K562 (cell line): ENCODE data around the gene SYT3. TPM values are rescaled to one million over a fixed set of nuclear protein-coding genes. Genes with fewer than 3 reads are reported as not detected.

Experiments used
- ATAC-seq: fragments of 200-7000 bp; cut with Tn5 transposase; 3 replicates; pipeline ENCODE4 v1.9.1; 2020; ENCODE audit warnings: moderate library complexity
- Bru-seq: library from RNA; stranded (reverse); fragments of 400-500 nt; gene quantifications from one replicate; lab custom pipeline; 2021; lab: Mats Ljungman, UMichigan
- BruChase-seq, 2 experiments: library from RNA; stranded (reverse); fragments of 400-500 nt; gene quantifications; one replicate each; lab custom pipeline; 2021; lab: Mats Ljungman, UMichigan
- BruUV-seq: library from RNA; stranded (reverse); fragments of 400-500 nt; replicated peaks from 2 replicates; lab custom pipeline; 2021; lab: Mats Ljungman, UMichigan
- CTCF ChIA-PET: fragments of 300-600 bp; formaldehyde crosslinking; extraction: SDS; loops from one replicate; lab custom pipeline; 2021; ENCODE audit warnings: low intra/inter-chr PET ratio; lab: Yijun Ruan, JAX
- POLR2A ChIA-PET: fragments of 300-600, 350-650 bp; sonication (Branson Sonifier 250); formaldehyde crosslinking; extraction: SDS; loops from one replicate; lab custom pipeline; 2021; ENCODE audit warnings: antibody characterized with exemption, inconsistent platforms; lab: Yijun Ruan, JAX
- DNase-seq, 4 experiments: peaks; one replicate each; pipeline versions ENCODE4 v3.0.0 to v3.0.0-alpha.2; 2011 to 2018; ENCODE audit warnings: low spot score in 3 of 4, mixed read lengths in 3 of 4; ENCODE audit errors: extremely low read depth in 1 of 4
- FAIRE-seq: peaks from 2 replicates; lab custom pipeline; 2011; peaks lifted over from hg19 to GRCh38; lab: Jason Lieb, UNC
- H2AFZ ChIP-seq: 2 replicates; pipeline ENCODE4 v1.6.0; 2011; ENCODE audit warnings: low read depth, low read length, control low read depth, inconsistent platforms
- H3K27ac ChIP-seq: fragments of 200-600 bp; 3 replicates; pipeline ENCODE4 v1.8.0; 2011; ENCODE audit warnings: low read depth, mild to moderate bottlenecking, control low read depth, inconsistent platforms, low read length, moderate library complexity, mixed read lengths; ENCODE audit errors: extremely low read depth
- H3K27me3 ChIP-seq, 2 experiments: fragments of 300-600 bp in 1 of 2; 2 replicates in 1 of 2; 3 replicates in 1 of 2; pipeline versions ENCODE4 v1.6.0 to v1.8.0; 2011; ENCODE audit warnings: inconsistent platforms in 2 of 2, low read length in 2 of 2, mild to moderate bottlenecking in 1 of 2, mixed read lengths in 1 of 2, moderate library complexity in 1 of 2; ENCODE audit not compliant: control insufficient read depth in 2 of 2, insufficient read depth in 2 of 2
- H3K36me3 ChIP-seq: fragments of 300-600 bp; 3 replicates; pipeline ENCODE4 v1.8.0; 2011; ENCODE audit warnings: mild to moderate bottlenecking, low read length, inconsistent platforms; ENCODE audit not compliant: control insufficient read depth, insufficient read depth
- H3K4me1 ChIP-seq, 2 experiments: fragments of 200-600 bp in 1 of 2; replicated peaks in 1 of 2; 2 replicates in 1 of 2; 3 replicates in 1 of 2; pipeline versions ENCODE4 v1.5.1 to v1.8.0; 2011; ENCODE audit warnings: inconsistent platforms in 2 of 2, low read length in 2 of 2, mild to moderate bottlenecking in 1 of 2, mixed read lengths in 1 of 2, moderate library complexity in 1 of 2; ENCODE audit not compliant: control insufficient read depth in 2 of 2, insufficient read depth in 2 of 2
- H3K4me2 ChIP-seq: 2 replicates; pipeline ENCODE4 v1.6.1; 2011; ENCODE audit warnings: low read length, control low read depth, inconsistent platforms, mixed read lengths; ENCODE audit not compliant: insufficient read depth
- H3K4me3 ChIP-seq: fragments of 200-600 bp; sonication (generic), shearing (Covaris generic); 2 replicates; pipeline ENCODE4 v1.5.1; 2016; ENCODE audit warnings: control low read depth, inconsistent platforms
- H3K79me2 ChIP-seq: fragments of 200-600 bp; 3 replicates; pipeline ENCODE4 v1.8.0; 2011; ENCODE audit warnings: low read length, inconsistent platforms; ENCODE audit not compliant: control insufficient read depth, insufficient read depth
- H3K9ac ChIP-seq, 2 experiments: 2 replicates each; pipeline versions ENCODE4 v1.6.0 to v1.6.1; 2011; ENCODE audit warnings: low read depth in 2 of 2, low read length in 2 of 2, control low read depth in 1 of 2, inconsistent platforms in 1 of 2, mild to moderate bottlenecking in 1 of 2, mixed read lengths in 1 of 2; ENCODE audit not compliant: insufficient read depth in 1 of 2
- H3K9me1 ChIP-seq: one replicate; pipeline ENCODE4 v1.6.0; 2011; ENCODE audit warnings: inconsistent platforms, mild to moderate bottlenecking, low read length, moderate library complexity; ENCODE audit not compliant: control insufficient read depth, insufficient read depth
- H3K9me3 ChIP-seq: replicated peaks from 2 replicates; pipeline ENCODE4 v1.5.1; 2011; ENCODE audit warnings: low read depth, low read length, inconsistent platforms; ENCODE audit not compliant: control insufficient read depth, insufficient read depth
- H4K20me1 ChIP-seq: replicated peaks from 2 replicates; pipeline ENCODE4 v1.6.1; 2011; ENCODE audit warnings: low read length, inconsistent platforms, mixed read lengths; ENCODE audit not compliant: control insufficient read depth, insufficient read depth
- ARNT ChIP-seq, 2 experiments: fragments of 450-650 bp; IDR thresholded peaks; 2 replicates each; pipeline ENCODE4 v1.6.1; 2016; ENCODE audit warnings: mild to moderate bottlenecking in 1 of 2
- POLR3G ChIP-seq: IDR thresholded peaks from 2 replicates; pipeline ENCODE4 v1.6.1; 2011; ENCODE audit not compliant: insufficient read length, insufficient replicate concordance; ENCODE audit errors: extremely low read depth
- YBX1 ChIP-seq: fragments of 450-650 bp; IDR thresholded peaks from 2 replicates; pipeline ENCODE4 v1.7.1; 2016; ENCODE audit warnings: mild to moderate bottlenecking
- ZBTB1 ChIP-seq: sonication (generic); formaldehyde crosslinking; IDR thresholded peaks from 2 replicates; pipeline ENCODE4 v1.8.1; 2023; ENCODE audit warnings: missing genetic modification reagents, low read depth, mild to moderate bottlenecking, borderline replicate concordance
- ZC3H11A ChIP-seq: IDR thresholded peaks from 2 replicates; pipeline ENCODE4 v1.6.1; 2012; ENCODE audit warnings: low read depth, low read length, improper control_type of control experiment
- ZNF121 ChIP-seq: sonication (generic); formaldehyde crosslinking; conservative IDR thresholded peaks from 2 replicates; pipeline ENCODE4 v1.8.0; 2022; ENCODE audit warnings: missing genetic modification reagents
- ZNF644 ChIP-seq: fragments of 200-800 bp; sonication (Bioruptor generic); IDR thresholded peaks from 2 replicates; pipeline ENCODE4 v1.6.1; 2016; ENCODE audit warnings: low read depth, missing genetic modification characterization, missing compliant biosample characterization
- WGBS: fragments of 100-300 bp; shearing (Covaris generic); methylation state at CpG from one replicate; pipeline ENCODE4 v1.1.6; 2016; ENCODE audit warnings: low coverage, mixed read lengths; ENCODE audit not compliant: insufficient coverage; ENCODE audit errors: missing lambda C conversion rate; 5-methylcytosine and 5-hydroxymethylcytosine counted together
- in situ Hi-C: fragments of 300-500 bp; cut with MboI; formaldehyde crosslinking; loops from 4 replicates; pipeline ENCODE4 v1.15.0; 2018; ENCODE audit warnings: inconsistent platforms, mixed read lengths
- intact Hi-C: fragments of 100-400 bp; cut with micrococcal nuclease; formaldehyde crosslinking; loops from 2 replicates; pipeline ENCODE4 v1.14.2; 2022
- long read RNA-seq, 3 experiments: library from polyadenylated mRNA in 2 of 3; library from RNA in 1 of 3; unstranded in 2 of 3; stranded (forward) in 1 of 3; transcript quantifications; one replicate each; pipeline ENCODE4 v2.0.0, GENCODE V29; 2019 to 2022
- polyA minus RNA-seq, 3 experiments: library from RNA; depleted of rRNA, polyadenylated mRNA; stranded (reverse); fragments of >200 nt; gene quantifications; 2 replicates each; pipeline ENCODE4 v1.2.3, GENCODE V29; 2011
- polyA plus RNA-seq, 8 experiments: library from polyadenylated mRNA; depleted of rRNA in 4 of 8; stranded (reverse) in 5 of 8; unstranded in 3 of 8; fragments of >200 nt; fragmentation: Nextera tagmentation in 2 of 8; fragmentation: Illumina TruSeq in 1 of 8; extraction: Ambion mirVana in 2 of 8; extraction: Trizol in 1 of 8; gene quantifications; 2 replicates each; pipeline versions ENCODE4 v1.2.1 to v1.2.3, GENCODE V29; 2011 to 2014; ENCODE audit warnings: inconsistent platforms in 1 of 8, missing spikeins in 1 of 8
- total RNA-seq, 7 experiments: library from RNA; depleted of rRNA in 6 of 7; stranded (reverse); fragments of >200 nt in 6 of 7; fragmentation: Illumina TruSeq in 2 of 7; extraction: Trizol in 2 of 7; gene quantifications; 2 replicates each; pipeline versions ENCODE4 v1.2.1 to v1.2.3, GENCODE V29; 2011 to 2021; ENCODE audit warnings: low replicate concordance in 1 of 7
- TF ChIP-seq, protein P1 (sequence below), 2 experiments: fragments of 450-650 bp; conservative IDR thresholded peaks; 2 replicates each; pipeline ENCODE4 v1.6.1; 2017; ENCODE audit warnings: mild to moderate bottlenecking in 2 of 2, moderate library complexity in 2 of 2
- TF ChIP-seq, protein P2 (sequence below), 3 experiments: IDR thresholded peaks in 2 of 3; conservative IDR thresholded peaks in 1 of 3; 2 replicates each; pipeline ENCODE4 v1.5.1; 2011 to 2012; ENCODE audit warnings: low read length in 3 of 3, mild to moderate bottlenecking in 3 of 3, control low read depth in 2 of 3, improper control_type of control experiment in 1 of 3, inconsistent platforms in 1 of 3, low read depth in 1 of 3, mixed read lengths in 1 of 3, moderate library complexity in 1 of 3; ENCODE audit not compliant: insufficient read depth in 2 of 3

SYT3 gene, protein sequence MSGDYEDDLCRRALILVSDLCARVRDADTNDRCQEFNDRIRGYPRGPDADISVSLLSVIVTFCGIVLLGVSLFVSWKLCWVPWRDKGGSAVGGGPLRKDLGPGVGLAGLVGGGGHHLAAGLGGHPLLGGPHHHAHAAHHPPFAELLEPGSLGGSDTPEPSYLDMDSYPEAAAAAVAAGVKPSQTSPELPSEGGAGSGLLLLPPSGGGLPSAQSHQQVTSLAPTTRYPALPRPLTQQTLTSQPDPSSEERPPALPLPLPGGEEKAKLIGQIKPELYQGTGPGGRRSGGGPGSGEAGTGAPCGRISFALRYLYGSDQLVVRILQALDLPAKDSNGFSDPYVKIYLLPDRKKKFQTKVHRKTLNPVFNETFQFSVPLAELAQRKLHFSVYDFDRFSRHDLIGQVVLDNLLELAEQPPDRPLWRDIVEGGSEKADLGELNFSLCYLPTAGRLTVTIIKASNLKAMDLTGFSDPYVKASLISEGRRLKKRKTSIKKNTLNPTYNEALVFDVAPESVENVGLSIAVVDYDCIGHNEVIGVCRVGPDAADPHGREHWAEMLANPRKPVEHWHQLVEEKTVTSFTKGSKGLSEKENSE
- 1.5 and 2.4 TPM in 2 replicates for total RNA-seq (2011; cell fraction: chromatin; rRNA removed; ENCODE audit: low replicate concordance)
- 1.6 and 2.0 TPM in 2 replicates for total RNA-seq (2011; cell fraction: nucleolus; rRNA removed)
- total RNA-seq (2011; cell fraction: nucleoplasm; rRNA removed), result 1.5 and 3.9 TPM in 2 replicates
- total RNA-seq (2014; rRNA removed) (1.1 and 1.6 TPM in 2 replicates), total RNA-seq (2014; rRNA removed; fragmentation: Illumina TruSeq; extraction: Trizol) (0.36 and 0.51 TPM in 2 replicates), total RNA-seq (2015; rRNA removed; fragmentation: Illumina TruSeq; extraction: Trizol) (0.40 and 0.41 TPM in 2 replicates), total RNA-seq (2021) (1.7 and 2.0 TPM in 2 replicates), polyA plus RNA-seq (2011; rRNA removed) (0.35 and 0.40 TPM in 2 replicates), polyA plus RNA-seq (2014; fragmentation: Illumina TruSeq; extraction: Trizol) (0.54 and 1.2 TPM in 2 replicates), polyA plus RNA-seq (2014; fragmentation: Nextera tagmentation; extraction: Ambion mirVana) (not detected), polyA plus RNA-seq (2014; rRNA removed) (0.38 and 0.85 TPM in 2 replicates), polyA minus RNA-seq (2011; rRNA and poly(A)+ RNA removed) (0.12 and 0.84 TPM in 2 replicates), Bru-seq, nascent RNA (percentile 37 among the genes with signal in this experiment), BruChase-seq, experiment 1, labeled RNA remaining after a 2-hour chase (percentile 21 among the genes with signal in this experiment), BruChase-seq, experiment 2, labeled RNA remaining after a 6-hour chase (percentile 19 among the genes with signal in this experiment)
- polyA plus RNA-seq (2011; cell fraction: cytosol; rRNA removed), result 0.28 and 1.0 TPM in 2 replicates
- polyA plus RNA-seq (2011; cell fraction: nucleus; rRNA removed), result 1.5 and 2.9 TPM in 2 replicates
- 1.6 and 3.0 TPM in 2 replicates for polyA plus RNA-seq (2012)
- polyA minus RNA-seq (2011; cell fraction: cytosol; rRNA and poly(A)+ RNA removed), result 0.38 TPM in 1 of 2 replicates, not detected in the other
- polyA minus RNA-seq (2011; cell fraction: nucleus; rRNA and poly(A)+ RNA removed), result 0.44 and 0.67 TPM in 2 replicates
- long read RNA-seq, experiment 1, transcript SYT3-206 (11 exons, 2,463 nt), result major isoform, 8 of 14 reads
- long read RNA-seq, experiment 1, partial matches to known transcripts, result 5 of 14 reads
- long read RNA-seq, experiment 1, other reads (novel, unspliced or antisense), result 1 of 14 reads
- long read RNA-seq, experiment 2, partial matches to known transcripts, result 0 of 3 reads
- long read RNA-seq, experiment 2, other reads (novel, unspliced or antisense), result 2 of 3 reads
- long read RNA-seq, experiment 3, result 0 reads

DNA sequence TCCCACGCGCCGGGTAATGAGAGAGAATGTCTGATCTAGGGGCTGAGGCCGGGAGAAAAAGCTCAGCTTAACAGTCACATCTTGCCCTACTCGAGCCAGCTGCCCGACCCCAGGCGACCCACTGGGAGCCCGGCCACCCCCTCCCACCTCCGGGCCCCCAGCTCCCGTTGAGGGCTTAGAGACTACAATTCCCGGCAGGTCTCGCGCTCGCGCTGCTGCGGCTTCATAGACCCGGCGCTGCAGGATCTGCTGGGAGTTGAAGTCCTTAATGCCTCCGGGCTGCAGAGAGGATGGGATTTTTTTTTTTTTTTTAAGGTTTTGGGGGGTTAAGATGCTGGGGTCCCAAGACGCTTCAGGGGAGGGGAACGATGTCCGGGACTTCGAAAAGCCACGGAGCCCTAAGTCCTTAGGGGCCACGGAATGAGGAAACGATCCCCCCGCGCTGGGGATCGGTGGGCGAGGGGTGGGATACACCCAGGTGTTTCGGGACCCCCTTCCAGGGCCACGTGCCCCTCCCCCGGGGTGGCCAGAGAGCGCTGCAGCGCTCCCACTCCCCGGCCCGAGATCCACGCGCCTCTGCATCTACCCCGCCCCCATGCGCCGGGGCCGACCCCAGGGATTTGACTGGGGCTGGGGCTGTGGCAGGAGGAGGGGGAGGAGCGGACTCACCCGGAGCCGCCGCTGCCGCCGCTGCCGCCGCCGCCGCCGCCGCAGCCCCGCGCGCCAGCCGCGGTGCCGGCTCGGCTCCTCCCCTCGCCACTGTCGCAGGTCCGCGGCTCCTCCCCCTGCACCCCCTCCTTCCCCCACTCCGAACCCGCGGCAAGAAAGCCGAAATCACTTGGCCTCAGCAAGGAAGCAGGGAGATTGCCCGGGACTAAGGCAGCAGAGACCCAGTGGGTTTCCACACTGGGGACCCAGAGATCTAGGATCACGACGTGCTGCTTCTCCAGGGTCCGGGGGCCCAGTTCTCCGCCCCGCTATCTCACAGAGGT, at the start of gene SYT3:
Gene SYT3 (minus strand): TSS at position 761 of the 992 bp plus-strand sequence. CDS start 2,470 bp downstream, outside the sequence.
- Histone ChIP-seq H3K4me1 (peaks cover 2 to 19% of the 10 kb centered on the region in 2 experiments; a peak in 3 of 5 replicates), H3K9ac (peak within 1 kb of the TSS; percentile 60 to 92), H4K20me1 (no peaks in the 10 kb centered on the region; the same call in 1 of the 2 replicates), H3K4me3 (peak within 1 kb of the TSS; percentile 65), H3K36me3 (no peaks in the 10 kb centered on the region), H2AFZ (peak within 1 kb of the TSS; percentile 96), H3K79me2 (no peaks in the 10 kb centered on the region), H3K4me2 (peak within 1 kb of the TSS; percentile 83), H3K27ac (peak within 1 kb of the TSS; percentile 24; the same call in 1 of the 3 replicates), H3K27me3 (peaks cover 11 to 29% of the 10 kb centered on the region in 2 experiments; a peak in 4 of 5 replicates), H3K9me3 (no peaks in the 10 kb centered on the region), H3K9me1 (no peaks in the 10 kb centered on the region)
- intact Hi-C loops, result no loop called here
- ATAC-seq, result peak; percentile 97
- ChIA-PET CTCF (no interaction called here), POLR2A (no interaction called here)
- peak; percentile 79 to 95 (median 92) for DNase-seq
- WGBS, result 6% methylated on average over 47 of the region's 76 CpGs
- peak; percentile 84 for FAIRE-seq
- in situ Hi-C loops, result no loop called here
- no TSS peak for BruUV-seq
- TF ChIP-seq POLR3G (no peak), ARNT (IDR thresholded peaks at IDR 0.05) (no peak), ZBTB1 (peak; percentile 82), ZNF644 (tag) (peak; percentile 35; the same call in 1 of the 2 replicates), YBX1 (no peak), ZC3H11A (no peak), ZNF121 (no peak)
- TF ChIP-seq, protein P1, sequence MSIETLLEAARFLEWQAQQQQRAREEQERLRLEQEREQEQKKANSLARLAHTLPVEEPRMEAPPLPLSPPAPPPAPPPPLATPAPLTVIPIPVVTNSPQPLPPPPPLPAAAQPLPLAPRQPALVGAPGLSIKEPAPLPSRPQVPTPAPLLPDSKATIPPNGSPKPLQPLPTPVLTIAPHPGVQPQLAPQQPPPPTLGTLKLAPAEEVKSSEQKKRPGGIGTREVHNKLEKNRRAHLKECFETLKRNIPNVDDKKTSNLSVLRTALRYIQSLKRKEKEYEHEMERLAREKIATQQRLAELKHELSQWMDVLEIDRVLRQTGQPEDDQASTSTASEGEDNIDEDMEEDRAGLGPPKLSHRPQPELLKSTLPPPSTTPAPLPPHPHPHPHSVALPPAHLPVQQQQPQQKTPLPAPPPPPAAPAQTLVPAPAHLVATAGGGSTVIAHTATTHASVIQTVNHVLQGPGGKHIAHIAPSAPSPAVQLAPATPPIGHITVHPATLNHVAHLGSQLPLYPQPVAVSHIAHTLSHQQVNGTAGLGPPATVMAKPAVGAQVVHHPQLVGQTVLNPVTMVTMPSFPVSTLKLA (conservative IDR thresholded peaks at IDR 0.05), result peak in 1 of 2 experiments; percentile 37; a peak in 2 of 4 replicates
- TF ChIP-seq, protein P2, sequence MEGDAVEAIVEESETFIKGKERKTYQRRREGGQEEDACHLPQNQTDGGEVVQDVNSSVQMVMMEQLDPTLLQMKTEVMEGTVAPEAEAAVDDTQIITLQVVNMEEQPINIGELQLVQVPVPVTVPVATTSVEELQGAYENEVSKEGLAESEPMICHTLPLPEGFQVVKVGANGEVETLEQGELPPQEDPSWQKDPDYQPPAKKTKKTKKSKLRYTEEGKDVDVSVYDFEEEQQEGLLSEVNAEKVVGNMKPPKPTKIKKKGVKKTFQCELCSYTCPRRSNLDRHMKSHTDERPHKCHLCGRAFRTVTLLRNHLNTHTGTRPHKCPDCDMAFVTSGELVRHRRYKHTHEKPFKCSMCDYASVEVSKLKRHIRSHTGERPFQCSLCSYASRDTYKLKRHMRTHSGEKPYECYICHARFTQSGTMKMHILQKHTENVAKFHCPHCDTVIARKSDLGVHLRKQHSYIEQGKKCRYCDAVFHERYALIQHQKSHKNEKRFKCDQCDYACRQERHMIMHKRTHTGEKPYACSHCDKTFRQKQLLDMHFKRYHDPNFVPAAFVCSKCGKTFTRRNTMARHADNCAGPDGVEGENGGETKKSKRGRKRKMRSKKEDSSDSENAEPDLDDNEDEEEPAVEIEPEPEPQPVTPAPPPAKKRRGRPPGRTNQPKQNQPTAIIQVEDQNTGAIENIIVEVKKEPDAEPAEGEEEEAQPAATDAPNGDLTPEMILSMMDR (IDR thresholded peaks at IDR 0.05 in 2 of 3, conservative IDR thresholded peaks at IDR 0.05 in 1 of 3; ENCODE audit: insufficient read depth in 2 of 3, low read depth in 1 of 3, low read length in 3 of 3), result no peak
